ENCODE data around the gene ACBD4.

ACBD4 gene

DNA sequence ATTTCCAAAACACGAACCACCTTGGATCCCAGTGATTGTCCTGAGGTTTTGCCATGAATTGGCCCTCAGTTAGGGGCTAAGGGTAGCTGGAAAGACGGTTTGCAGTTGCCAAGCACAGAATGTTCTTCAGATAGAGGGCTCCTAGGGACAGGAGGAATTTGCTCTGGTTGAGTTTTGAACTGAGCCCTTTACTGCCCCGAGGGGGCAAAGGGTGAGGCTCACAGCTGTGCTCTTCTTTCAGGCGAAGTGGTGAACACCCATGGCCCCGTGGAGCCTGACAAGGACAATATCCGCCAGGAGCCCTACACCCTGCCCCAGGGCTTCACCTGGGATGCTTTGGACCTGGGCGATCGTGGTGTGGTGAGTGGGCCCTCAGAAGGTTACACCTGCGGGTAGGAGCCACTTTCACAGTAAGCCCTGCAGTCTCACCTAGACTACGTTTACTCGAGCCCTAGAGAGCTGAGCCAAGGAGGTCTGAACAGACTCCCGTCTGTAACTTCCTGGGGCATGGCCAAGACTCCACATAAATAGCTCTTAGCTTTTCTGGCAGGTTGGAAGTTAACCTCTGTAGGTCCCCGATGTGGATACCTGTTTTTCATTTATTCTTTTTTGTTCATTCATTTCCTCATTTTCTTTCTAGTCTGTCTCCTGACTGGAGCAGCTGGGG is 41.9 kb upstream of the ACBD4 start:
- Histone ChIP-seq H3K4me3 (ENCODE audit: low read length) (no peak overlapping the region), H3K27ac (ENCODE audit: low read length) (no peak overlapping the region), H3K27me3 (ENCODE audit: control insufficient read depth, insufficient read depth, low read length) (no peaks in the 10 kb centered on the region), H3K4me1 (ENCODE audit: control insufficient read depth, insufficient read depth, low read length) (peaks cover 2% of the 10 kb centered on the region; the same call in 1 of the 2 replicates), H3K9me3 (ENCODE audit: control insufficient read depth, insufficient read depth, low read length) (no peaks in the 10 kb centered on the region), H3K36me3 (ENCODE audit: control insufficient read depth, insufficient read depth, low read length) (peaks cover 37% of the 10 kb centered on the region; the same call in 1 of the 2 replicates)
- whole genome bisulfite sequencing (ENCODE audit: insufficient coverage, insufficient read length) = no CpG with 5 or more reads among the region's 13 CpGs
- DNase-seq (ENCODE audit: low read depth, low spot score) = no peak

DNA sequence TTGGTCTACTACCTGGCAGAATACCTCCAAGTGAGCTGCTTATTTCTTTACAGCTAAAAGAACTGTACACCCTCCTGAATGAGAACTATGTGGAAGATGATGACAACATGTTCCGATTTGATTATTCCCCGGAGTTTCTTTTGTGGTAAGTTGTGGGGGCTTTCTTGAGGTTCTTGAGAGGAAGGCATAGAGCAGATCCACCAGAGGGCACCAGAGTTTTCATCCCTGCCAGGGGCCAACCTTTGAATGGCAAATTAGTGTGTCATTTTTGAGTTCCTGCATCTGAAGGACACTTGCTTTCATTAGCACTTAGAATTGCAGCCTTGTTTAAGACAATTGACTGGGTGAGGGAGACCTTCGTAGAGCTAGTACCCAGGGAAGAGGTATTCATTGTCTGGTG is 39.3 kb upstream of the ACBD4 start:
- Histone ChIP-seq H3K9me3 (ENCODE audit: control insufficient read depth, insufficient read depth, low read length) (no peaks in the 10 kb centered on the region), H3K4me3 (ENCODE audit: low read length) (no peak overlapping the region), H3K4me1 (ENCODE audit: control insufficient read depth, insufficient read depth, low read length) (peaks cover under 1% of the 10 kb centered on the region; the same call in 1 of the 2 replicates), H3K36me3 (ENCODE audit: control insufficient read depth, insufficient read depth, low read length) (peaks cover 33% of the 10 kb centered on the region; the same call in 1 of the 2 replicates), H3K27me3 (ENCODE audit: control insufficient read depth, insufficient read depth, low read length) (no peaks in the 10 kb centered on the region), H3K27ac (ENCODE audit: low read length) (no peak overlapping the region)
- no peak for DNase-seq (ENCODE audit: low read depth, low spot score)
- WGBS (ENCODE audit: insufficient coverage, insufficient read length) = no CpG with 5 or more reads among the region's 3 CpGs

DNA sequence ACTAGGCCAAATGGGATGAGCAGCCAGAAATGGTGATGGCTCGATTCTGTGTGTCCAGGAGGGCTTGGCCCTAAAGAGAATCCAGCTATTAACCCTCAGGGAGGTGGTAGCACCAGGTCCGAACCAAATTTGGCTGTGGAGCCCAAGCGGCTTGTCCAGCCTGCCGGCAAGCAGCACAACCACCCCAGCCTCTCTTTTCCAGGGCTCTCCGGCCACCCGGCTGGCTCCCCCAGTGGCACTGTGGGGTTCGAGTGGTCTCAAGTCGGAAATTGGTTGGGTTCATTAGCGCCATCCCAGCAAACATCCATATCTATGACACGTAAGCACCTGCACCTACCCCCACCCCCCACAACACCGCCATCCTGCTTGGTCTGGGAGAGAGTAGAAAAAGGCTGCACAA is 38.6 kb upstream of the ACBD4 start:
- no CpG with 5 or more reads among the region's 11 CpGs for WGBS (ENCODE audit: insufficient coverage, insufficient read length)
- no peaks in the 10 kb centered on the region for H3K4me1 ChIP-seq (ENCODE audit: control insufficient read depth, insufficient read depth, low read length)

DNA sequence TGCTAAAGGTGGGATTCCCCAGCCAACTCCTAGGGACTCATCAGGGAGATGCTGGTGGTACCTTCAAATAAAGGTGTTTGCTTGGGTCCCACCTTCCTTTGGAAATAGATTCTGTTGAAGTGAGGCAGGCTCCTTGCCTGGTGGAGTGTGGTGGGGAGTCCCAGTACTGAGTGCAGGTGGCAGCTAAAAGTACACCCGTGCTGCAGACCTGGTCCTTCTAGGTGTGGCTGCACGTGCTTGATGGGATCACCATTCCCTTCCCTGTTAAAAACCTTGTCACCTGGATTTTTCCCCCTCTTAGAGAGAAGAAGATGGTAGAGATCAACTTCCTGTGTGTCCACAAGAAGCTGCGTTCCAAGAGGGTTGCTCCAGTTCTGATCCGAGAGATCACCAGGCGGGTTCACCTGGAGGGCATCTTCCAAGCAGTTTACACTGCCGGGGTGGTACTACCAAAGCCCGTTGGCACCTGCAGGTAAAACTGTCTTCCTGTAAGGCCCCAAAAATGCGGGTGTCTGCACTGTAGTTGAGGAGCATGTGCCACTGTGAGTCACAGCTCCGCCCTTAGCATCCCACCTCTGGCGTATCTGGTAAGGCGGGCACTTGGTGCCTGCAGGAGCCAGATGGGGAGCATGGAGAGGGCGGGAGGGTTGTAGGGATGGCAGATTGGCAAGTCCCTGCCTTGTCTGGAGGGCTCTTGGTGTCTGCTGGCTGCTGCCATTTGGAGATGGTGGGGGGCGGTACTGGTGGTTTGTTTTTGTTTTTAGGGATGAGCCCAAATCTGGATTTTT is 37.2 kb upstream of the ACBD4 start:
- H3K27ac ChIP-seq (ENCODE audit: low read length) = no peak overlapping the region
- H3K27me3 ChIP-seq (ENCODE audit: control insufficient read depth, insufficient read depth, low read length) = no peaks in the 10 kb centered on the region
- no peak overlapping the region for H3K4me3 ChIP-seq (ENCODE audit: low read length)
- H3K4me1 ChIP-seq (ENCODE audit: control insufficient read depth, insufficient read depth, low read length) = no peaks in the 10 kb centered on the region
- no peaks in the 10 kb centered on the region for H3K9me3 ChIP-seq (ENCODE audit: control insufficient read depth, insufficient read depth, low read length)
- DNase-seq (ENCODE audit: low read depth, low spot score) = no peak
- peaks cover 43% of the 10 kb centered on the region for H3K36me3 ChIP-seq (ENCODE audit: control insufficient read depth, insufficient read depth, low read length)
- WGBS (ENCODE audit: insufficient coverage, insufficient read length) = no CpG with 5 or more reads among the region's 13 CpGs

More for the DNA sequence above, 38.6 kb upstream of the ACBD4 start:
- H3K27me3 ChIP-seq (ENCODE audit: control insufficient read depth, insufficient read depth, low read length) = no peaks in the 10 kb centered on the region
- no peak for DNase-seq (ENCODE audit: low read depth, low spot score)
- H3K9me3 ChIP-seq (ENCODE audit: control insufficient read depth, insufficient read depth, low read length) = no peaks in the 10 kb centered on the region
- no peak overlapping the region for H3K27ac ChIP-seq (ENCODE audit: low read length)
- no peak overlapping the region for H3K4me3 ChIP-seq (ENCODE audit: low read length)
- peaks cover 34% of the 10 kb centered on the region; the same call in 1 of the 2 replicates for H3K36me3 ChIP-seq (ENCODE audit: control insufficient read depth, insufficient read depth, low read length)

DNA sequence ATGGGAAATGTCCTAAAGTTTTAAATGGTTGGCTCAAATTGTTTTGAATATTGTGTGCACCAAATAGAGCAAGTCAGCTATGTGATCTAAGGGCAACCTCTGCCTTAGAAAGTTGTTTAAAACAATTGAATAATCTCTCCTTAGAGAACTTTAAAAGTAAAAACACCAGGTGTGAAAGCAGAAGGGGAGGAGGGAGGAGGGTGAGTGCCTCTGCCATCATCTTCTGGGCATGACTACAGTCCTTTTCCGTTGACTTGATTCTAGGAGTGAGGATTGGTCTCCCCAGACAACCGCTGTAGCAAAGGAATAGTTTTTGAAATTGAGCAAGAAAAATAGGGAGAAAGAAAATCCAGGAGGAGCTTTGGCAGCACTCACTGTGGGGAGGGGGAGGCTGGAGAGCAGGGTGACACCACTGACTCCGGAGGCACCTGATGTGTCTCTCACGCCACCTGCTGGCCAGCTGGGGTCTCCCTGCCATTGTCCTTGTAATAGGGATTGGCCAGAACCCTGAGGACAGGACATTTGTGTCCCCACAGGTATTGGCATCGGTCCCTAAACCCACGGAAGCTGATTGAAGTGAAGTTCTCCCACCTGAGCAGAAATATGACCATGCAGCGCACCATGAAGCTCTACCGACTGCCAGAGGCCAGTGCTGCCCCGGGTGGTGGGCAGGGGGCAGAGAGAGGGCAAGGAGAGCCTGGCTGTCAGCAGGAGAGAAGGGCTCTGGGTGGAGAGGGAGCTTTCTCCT is 36.4 kb upstream of the ACBD4 start:
- no peaks in the 10 kb centered on the region for H3K4me1 ChIP-seq (ENCODE audit: control insufficient read depth, insufficient read depth, low read length)
- H3K27ac ChIP-seq (ENCODE audit: low read length) = no peak overlapping the region
- H3K27me3 ChIP-seq (ENCODE audit: control insufficient read depth, insufficient read depth, low read length) = no peaks in the 10 kb centered on the region
- DNase-seq (ENCODE audit: low read depth, low spot score) = peak; percentile 58
- peaks cover 46% of the 10 kb centered on the region for H3K36me3 ChIP-seq (ENCODE audit: control insufficient read depth, insufficient read depth, low read length)
- H3K4me3 ChIP-seq (ENCODE audit: low read length) = no peak overlapping the region
- no CpG with 5 or more reads among the region's 9 CpGs for WGBS (ENCODE audit: insufficient coverage, insufficient read length)
- no peaks in the 10 kb centered on the region for H3K9me3 ChIP-seq (ENCODE audit: control insufficient read depth, insufficient read depth, low read length)

DNA sequence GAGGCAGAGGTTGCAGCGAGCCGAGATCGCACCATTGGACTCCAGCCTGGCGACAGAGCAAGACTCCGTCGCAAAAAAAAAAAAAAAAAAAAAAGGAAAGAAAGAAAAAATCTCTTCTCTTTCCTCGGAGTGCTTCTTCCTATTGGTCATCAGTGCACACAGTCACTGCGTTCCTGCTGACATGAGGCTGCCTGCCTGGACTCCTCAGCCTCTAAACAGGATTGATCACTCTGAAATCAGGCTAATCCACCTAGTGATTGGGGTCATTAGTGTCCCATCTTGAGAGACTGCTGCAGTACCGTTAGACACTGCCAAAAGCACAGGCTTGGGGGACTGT is 34.0 kb upstream of the ACBD4 start:
- no peaks in the 10 kb centered on the region for H3K27me3 ChIP-seq (ENCODE audit: control insufficient read depth, insufficient read depth, low read length)
- no peaks in the 10 kb centered on the region for H3K9me3 ChIP-seq (ENCODE audit: control insufficient read depth, insufficient read depth, low read length)
- H3K4me1 ChIP-seq (ENCODE audit: control insufficient read depth, insufficient read depth, low read length) = no peaks in the 10 kb centered on the region
- no peak for DNase-seq (ENCODE audit: low read depth, low spot score)
- H3K27ac ChIP-seq (ENCODE audit: low read length) = no peak overlapping the region
- peaks cover 57% of the 10 kb centered on the region for H3K36me3 ChIP-seq (ENCODE audit: control insufficient read depth, insufficient read depth, low read length)
- no peak overlapping the region for H3K4me3 ChIP-seq (ENCODE audit: low read length)
- WGBS (ENCODE audit: insufficient coverage, insufficient read length) = no CpG with 5 or more reads among the region's 9 CpGs

DNA sequence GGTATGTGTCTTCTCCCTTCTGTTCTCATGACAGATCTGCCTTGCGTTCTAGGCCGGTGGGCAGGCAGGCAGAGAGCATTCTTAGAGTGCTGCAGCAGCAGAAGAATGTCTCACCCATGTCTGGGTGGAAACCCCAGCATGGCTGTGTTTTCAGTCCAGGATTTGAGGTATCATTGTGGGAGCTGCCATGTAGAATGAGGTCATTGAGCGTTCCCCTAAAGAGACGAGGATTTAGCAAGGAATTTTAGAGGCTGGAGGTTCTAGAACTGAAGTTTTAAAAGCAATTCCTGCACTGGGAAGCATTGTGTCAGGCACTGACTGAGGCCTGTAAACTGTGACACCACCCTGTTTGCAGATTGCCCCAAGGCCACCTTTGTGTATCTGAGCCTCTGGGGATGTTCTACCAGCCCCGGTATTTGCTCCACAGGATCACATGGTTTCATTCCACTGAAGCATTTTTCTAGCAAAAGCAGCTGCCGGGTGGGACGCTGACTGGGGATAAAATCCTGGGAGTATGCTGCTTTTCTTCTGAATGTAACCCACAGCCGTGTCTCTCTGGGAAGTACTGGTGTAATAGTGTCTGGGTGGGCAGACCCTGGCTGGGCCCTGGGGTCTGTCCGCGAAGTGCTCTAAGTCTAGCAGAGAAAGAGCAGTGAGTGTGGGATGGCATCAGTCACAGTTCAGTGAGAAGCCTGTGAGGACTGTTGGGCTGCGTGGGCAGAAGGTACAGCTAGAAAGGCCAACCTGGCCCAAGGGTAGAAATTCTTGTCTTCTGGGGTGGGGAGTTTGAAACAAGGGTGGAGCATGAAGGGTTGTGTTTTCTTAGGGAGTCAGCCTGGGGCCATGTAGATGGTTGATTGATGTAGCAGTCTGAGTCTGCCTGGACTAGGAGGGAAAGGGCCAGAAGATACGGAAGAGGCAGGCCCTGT is 33.3 kb upstream of the ACBD4 start:
- Histone ChIP-seq H3K4me3 (ENCODE audit: low read length) (no peak overlapping the region), H3K4me1 (ENCODE audit: control insufficient read depth, insufficient read depth, low read length) (no peaks in the 10 kb centered on the region), H3K27me3 (ENCODE audit: control insufficient read depth, insufficient read depth, low read length) (no peaks in the 10 kb centered on the region), H3K36me3 (ENCODE audit: control insufficient read depth, insufficient read depth, low read length) (peaks cover 58% of the 10 kb centered on the region), H3K9me3 (ENCODE audit: control insufficient read depth, insufficient read depth, low read length) (no peaks in the 10 kb centered on the region), H3K27ac (ENCODE audit: low read length) (no peak overlapping the region)
- DNase-seq (ENCODE audit: low read depth, low spot score) = no peak
- WGBS (ENCODE audit: insufficient coverage, insufficient read length) = no CpG with 5 or more reads among the region's 12 CpGs

DNA sequence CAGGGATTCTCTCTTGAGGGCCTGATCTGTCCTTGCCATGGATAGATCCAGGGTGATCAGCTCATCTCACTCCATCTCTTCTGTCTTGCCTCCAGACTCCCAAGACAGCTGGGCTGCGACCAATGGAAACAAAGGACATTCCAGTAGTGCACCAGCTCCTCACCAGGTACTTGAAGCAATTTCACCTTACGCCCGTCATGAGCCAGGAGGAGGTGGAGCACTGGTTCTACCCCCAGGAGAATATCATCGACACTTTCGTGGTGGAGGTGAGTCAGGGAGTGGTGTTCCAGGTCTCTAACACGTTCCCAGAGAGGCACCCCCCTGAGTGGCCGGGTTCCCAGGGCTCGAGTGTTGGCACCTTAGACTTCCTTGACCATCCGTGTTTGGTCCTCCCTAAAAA is 32.6 kb upstream of the ACBD4 start:
- DNase-seq (ENCODE audit: low read depth, low spot score) = no peak
- no peak overlapping the region for H3K27ac ChIP-seq (ENCODE audit: low read length)
- no peaks in the 10 kb centered on the region for H3K9me3 ChIP-seq (ENCODE audit: control insufficient read depth, insufficient read depth, low read length)
- H3K4me1 ChIP-seq (ENCODE audit: control insufficient read depth, insufficient read depth, low read length) = no peaks in the 10 kb centered on the region
- no CpG with 5 or more reads among the region's 9 CpGs for WGBS (ENCODE audit: insufficient coverage, insufficient read length)
- H3K27me3 ChIP-seq (ENCODE audit: control insufficient read depth, insufficient read depth, low read length) = no peaks in the 10 kb centered on the region
- H3K36me3 ChIP-seq (ENCODE audit: control insufficient read depth, insufficient read depth, low read length) = peaks cover 63% of the 10 kb centered on the region
- no peak overlapping the region for H3K4me3 ChIP-seq (ENCODE audit: low read length)

DNA sequence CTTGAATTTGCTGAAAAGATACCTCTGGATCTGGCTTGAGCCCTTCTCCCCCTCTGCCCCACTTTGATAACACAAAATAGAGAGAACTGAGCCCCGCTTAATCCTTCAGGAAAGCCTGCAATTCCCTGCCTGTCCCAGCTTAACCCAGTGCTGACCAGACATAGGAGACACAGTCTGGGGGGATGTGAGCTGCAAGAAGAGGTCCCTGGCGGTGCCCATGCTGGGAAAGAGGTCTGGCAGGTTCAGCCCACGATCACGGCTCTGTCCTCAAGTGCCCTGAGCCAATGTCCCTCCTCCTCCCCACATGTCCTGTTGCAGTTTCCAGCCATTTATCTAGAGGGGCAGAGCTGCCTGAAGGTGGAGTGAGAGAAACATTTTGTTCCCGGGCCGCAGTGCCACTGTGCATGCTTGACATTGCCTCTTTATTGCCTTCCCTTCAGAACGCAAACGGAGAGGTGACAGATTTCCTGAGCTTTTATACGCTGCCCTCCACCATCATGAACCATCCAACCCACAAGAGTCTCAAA is 32.2 kb upstream of the ACBD4 start:
- no CpG with 5 or more reads among the region's 9 CpGs for WGBS (ENCODE audit: insufficient coverage, insufficient read length)
- H3K27me3 ChIP-seq (ENCODE audit: control insufficient read depth, insufficient read depth, low read length) = no peaks in the 10 kb centered on the region
- peaks cover 61% of the 10 kb centered on the region for H3K36me3 ChIP-seq (ENCODE audit: control insufficient read depth, insufficient read depth, low read length)
- no peak overlapping the region for H3K27ac ChIP-seq (ENCODE audit: low read length)
- no peaks in the 10 kb centered on the region for H3K4me1 ChIP-seq (ENCODE audit: control insufficient read depth, insufficient read depth, low read length)
- no peak overlapping the region for H3K4me3 ChIP-seq (ENCODE audit: low read length)
- H3K9me3 ChIP-seq (ENCODE audit: control insufficient read depth, insufficient read depth, low read length) = no peaks in the 10 kb centered on the region
- DNase-seq (ENCODE audit: low read depth, low spot score) = no peak

Measured in iPS DF 6.9 (cell line).